ENCODE results near the gene SNX33.

SNX33 gene

DNA sequence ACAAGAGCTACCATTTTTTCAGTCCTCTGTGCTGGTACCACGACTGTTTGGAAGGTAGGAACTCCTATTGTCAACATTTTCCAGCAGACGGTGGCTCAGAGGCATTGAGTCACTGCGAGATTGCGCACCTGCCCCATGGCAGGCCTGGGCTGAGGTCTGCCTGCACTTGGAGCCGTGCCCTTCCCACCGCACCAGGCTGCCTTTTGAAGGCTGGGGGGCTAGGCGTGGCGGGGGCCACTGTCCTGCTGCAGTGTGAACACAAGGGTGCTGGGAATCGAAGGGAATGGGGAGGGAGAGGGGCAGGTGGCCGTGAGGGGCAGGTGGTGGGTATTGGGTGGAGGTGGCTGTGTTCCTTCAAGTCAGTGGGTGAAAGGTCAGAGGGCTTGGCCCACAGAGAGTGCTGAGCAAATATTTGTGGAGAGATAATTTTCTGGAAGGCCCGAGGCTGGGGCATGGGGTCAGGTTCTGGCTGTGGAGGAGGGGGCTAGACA, 16.3 kb downstream of the SNX33 start:
- no peak for TF ChIP-seq CTCF (IDR thresholded peaks at IDR 0.05; ENCODE audit: low read depth, low read length)
- no peak overlapping the region for H3K4me3 ChIP-seq (ENCODE audit: low read depth, low read length)

DNA sequence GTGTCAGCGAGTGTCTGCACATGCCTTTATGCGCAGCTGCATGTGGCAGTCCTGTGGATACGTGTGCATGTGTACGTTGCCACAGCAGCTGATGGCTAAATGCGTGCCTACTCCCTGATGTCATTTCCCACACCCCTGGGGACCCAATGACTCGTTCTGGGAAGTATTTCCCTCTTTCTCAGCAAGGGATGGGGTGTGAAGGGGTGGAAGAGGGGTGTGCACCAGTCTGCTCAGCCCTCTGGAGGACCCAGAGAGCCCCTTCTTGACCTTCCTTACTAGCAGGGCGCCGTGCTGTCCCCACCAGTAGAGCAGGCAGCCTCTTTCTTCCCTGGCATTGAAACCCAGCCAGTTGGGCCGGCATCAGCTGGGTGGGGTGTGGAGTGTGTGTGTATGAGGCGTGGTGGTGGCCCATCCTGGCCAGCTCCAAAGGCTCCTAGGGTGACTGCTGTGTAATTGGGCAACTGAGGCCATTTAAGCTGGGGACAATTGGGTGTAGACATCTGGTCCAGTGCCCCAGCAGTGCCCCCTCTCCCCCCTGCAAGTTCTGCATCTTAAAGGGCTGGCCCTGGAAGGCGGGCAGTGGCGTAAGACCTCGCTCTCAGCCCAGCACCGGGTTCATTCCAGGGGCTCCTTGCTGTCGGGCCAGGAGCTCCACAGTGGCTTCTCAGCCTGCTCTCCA, 19.2 kb downstream of the SNX33 start:
- no peak for TF ChIP-seq CTCF (IDR thresholded peaks at IDR 0.05; ENCODE audit: low read depth, low read length)
- no peak overlapping the region for H3K4me3 ChIP-seq (ENCODE audit: low read depth, low read length)

GRCh38 chr15:75669191-75669878, 21.6 kb downstream of the SNX33 start:
- H3K4me3 ChIP-seq (ENCODE audit: low read depth, low read length): no peak overlapping the region
- no peak for TF ChIP-seq CTCF (IDR thresholded peaks at IDR 0.05; ENCODE audit: low read depth, low read length)

GRCh38 chr15:75669879-75670212, 22.1 kb downstream of the SNX33 start:
- no peak overlapping the region for H3K4me3 ChIP-seq (ENCODE audit: low read depth, low read length)
- TF ChIP-seq CTCF (IDR thresholded peaks at IDR 0.05; ENCODE audit: low read depth, low read length): no peak

GRCh38 chr15:75671730-75672602, 24.3 kb downstream of the SNX33 start:
- no peak for TF ChIP-seq CTCF (IDR thresholded peaks at IDR 0.05; ENCODE audit: low read depth, low read length)
- H3K4me3 ChIP-seq (ENCODE audit: low read depth, low read length): no peak overlapping the region

GRCh38 chr15:75672646-75673425, 25.1 kb downstream of the SNX33 start:
- peak overlapping the region; percentile 22; the same call in 1 of the 2 replicates for H3K4me3 ChIP-seq (ENCODE audit: low read depth, low read length)
- TF ChIP-seq CTCF (IDR thresholded peaks at IDR 0.05; ENCODE audit: low read depth, low read length): no peak
